Nephron (organoid): Measurements from ENCODE around the gene SMARCD1.

Experiments used
- H3K27ac Mint-ChIP-seq, 3 experiments: 2 replicates each; pipeline ENCODE4 v1.8.0; 2020; ENCODE audit warnings: mixed read lengths in 3 of 3, mild to moderate bottlenecking in 2 of 3, moderate library complexity in 1 of 3
- H3K27me3 Mint-ChIP-seq: 2 replicates; pipeline ENCODE4 v1.8.0; 2021; ENCODE audit warnings: low read depth, mild to moderate bottlenecking, moderate library complexity, mixed read lengths
- H3K36me3 Mint-ChIP-seq: 2 replicates; pipeline ENCODE4 v1.8.0; 2020; ENCODE audit warnings: low read depth, mixed read lengths
- H3K4me1 Mint-ChIP-seq: 2 replicates; pipeline ENCODE4 v1.8.0; 2020; ENCODE audit warnings: mixed read lengths
- H3K4me3 Mint-ChIP-seq, 3 experiments: 2 replicates each; pipeline ENCODE4 v1.8.0; 2020; ENCODE audit warnings: mild to moderate bottlenecking in 3 of 3, mixed read lengths in 3 of 3, moderate library complexity in 2 of 3
- H3K9me3 Mint-ChIP-seq: 2 replicates; pipeline ENCODE4 v1.8.0; 2020; ENCODE audit warnings: mixed read lengths
- CTCF ChIP-seq, 3 experiments: fragments of 200-600 bp; sonication (generic); IDR thresholded peaks; one replicate each; pipeline ENCODE4 v1.5.0; 2021; ENCODE audit warnings: antibody characterized with exemption in 3 of 3; ENCODE audit not compliant: unreplicated experiment in 3 of 3

Gene SMARCD1

GRCh38 chr12:50057896-50058670 is 27.1 kb upstream of the SMARCD1 start:
- no peaks in the 10 kb centered on the region for H3K36me3 Mint-ChIP-seq
- H3K27me3 Mint-ChIP-seq: peaks cover 59% of the 10 kb centered on the region
- H3K27ac Mint-ChIP-seq: no peak overlapping the region
- no peak for TF ChIP-seq CTCF (IDR thresholded peaks at IDR 0.05; ENCODE audit: unreplicated experiment in 3 of 3)
- H3K4me3 Mint-ChIP-seq: peak overlapping the region; percentile 74 to 84 (median 77)
- no peaks in the 10 kb centered on the region for H3K9me3 Mint-ChIP-seq
- peaks cover 22% of the 10 kb centered on the region for H3K4me1 Mint-ChIP-seq

GRCh38 chr12:50058743-50059312 is 26.3 kb upstream of the SMARCD1 start:
- H3K36me3 Mint-ChIP-seq: no peaks in the 10 kb centered on the region
- H3K4me3 Mint-ChIP-seq: peak overlapping the region; percentile 74 to 84 (median 77)
- H3K9me3 Mint-ChIP-seq: no peaks in the 10 kb centered on the region
- peaks cover 27% of the 10 kb centered on the region for H3K4me1 Mint-ChIP-seq
- H3K27ac Mint-ChIP-seq: no peak overlapping the region
- no peak for TF ChIP-seq CTCF (IDR thresholded peaks at IDR 0.05; ENCODE audit: unreplicated experiment in 3 of 3)
- H3K27me3 Mint-ChIP-seq: peaks cover 55% of the 10 kb centered on the region

- Mint-ChIP-seq H3K27me3 (peaks cover 52% of the 10 kb centered on the region), H3K9me3 (no peaks in the 10 kb centered on the region), H3K36me3 (no peaks in the 10 kb centered on the region), H3K4me1 (peaks cover 30% of the 10 kb centered on the region), H3K27ac (no peak overlapping the region), H3K4me3 (peak overlapping the region; percentile 74 to 84 (median 77))
- TF ChIP-seq CTCF (IDR thresholded peaks at IDR 0.05; ENCODE audit: unreplicated experiment in 3 of 3): no peak
Measured at GRCh38 chr12:50059440-50060119, 25.6 kb upstream of the SMARCD1 start.

- Mint-ChIP-seq H3K27me3 (peaks cover 52% of the 10 kb centered on the region), H3K36me3 (no peaks in the 10 kb centered on the region), H3K4me3 (peak overlapping the region; percentile 20 to 84 (median 62)), H3K9me3 (no peaks in the 10 kb centered on the region), H3K4me1 (peaks cover 31% of the 10 kb centered on the region), H3K27ac (no peak overlapping the region)
- TF ChIP-seq CTCF (IDR thresholded peaks at IDR 0.05; ENCODE audit: unreplicated experiment in 3 of 3): no peak
Measured at GRCh38 chr12:50060120-50060468, 25.0 kb upstream of the SMARCD1 start.

GRCh38 chr12:50061171-50061570 is 24.0 kb upstream of the SMARCD1 start:
- H3K9me3 Mint-ChIP-seq: no peaks in the 10 kb centered on the region
- no peaks in the 10 kb centered on the region for H3K36me3 Mint-ChIP-seq
- H3K4me3 Mint-ChIP-seq: peak overlapping the region in 2 of 3 experiments; percentile 19 to 53
- TF ChIP-seq CTCF (IDR thresholded peaks at IDR 0.05; ENCODE audit: unreplicated experiment in 3 of 3): no peak
- peaks cover 45% of the 10 kb centered on the region for H3K27me3 Mint-ChIP-seq
- peaks cover 25% of the 10 kb centered on the region for H3K4me1 Mint-ChIP-seq
- H3K27ac Mint-ChIP-seq: no peak overlapping the region
